CD14-positive monocyte (primary cell): ENCODE measurements around the gene PRM1. TPM values are rescaled to one million over a fixed set of nuclear protein-coding genes. Genes with fewer than 3 reads are reported as not detected.

Experiments used
- DNase-seq, 3 donors: peaks; one replicate each; pipeline ENCODE4 v3.0.0-alpha.2; 2011 to 2022
- H2AFZ ChIP-seq: 2 replicates; pipeline ENCODE4 v1.6.0; 2012; ENCODE audit warnings: mild to moderate bottlenecking, low read depth, low read length, inconsistent platforms; ENCODE audit not compliant: insufficient read depth, poor library complexity, severe bottlenecking
- H3K27ac ChIP-seq, 2 donors: 1 replicate in 1 of 2; 2 replicates in 1 of 2; pipeline ENCODE4 v1.5.1; 2012 to 2013; ENCODE audit warnings: low read length in 2 of 2, control low read depth in 1 of 2, inconsistent platforms in 1 of 2, low read depth in 1 of 2, mild to moderate bottlenecking in 1 of 2
- H3K27me3 ChIP-seq, 2 donors: one replicate each; pipeline versions ENCODE4 v1.6.0 to v1.6.1; 2011 to 2013; ENCODE audit warnings: low read length in 2 of 2; ENCODE audit not compliant: control insufficient read depth in 2 of 2, insufficient read depth in 2 of 2
- H3K36me3 ChIP-seq, 2 donors: replicated peaks in 1 of 2; 1 replicate in 1 of 2; 2 replicates in 1 of 2; pipeline versions ENCODE4 v1.5.1 to v1.6.1; 2012 to 2013; ENCODE audit warnings: low read length in 2 of 2, control low read depth in 1 of 2, inconsistent platforms in 1 of 2, mild to moderate bottlenecking in 1 of 2; ENCODE audit not compliant: insufficient read depth in 2 of 2, control insufficient read depth in 1 of 2
- H3K4me1 ChIP-seq, 2 donors: 1 replicate in 1 of 2; 2 replicates in 1 of 2; pipeline versions ENCODE4 v1.5.1 to v1.6.1; 2012 to 2013; ENCODE audit warnings: low read length in 2 of 2, control low read depth in 1 of 2, inconsistent platforms in 1 of 2, mild to moderate bottlenecking in 1 of 2, moderate library complexity in 1 of 2; ENCODE audit not compliant: insufficient read depth in 2 of 2, control insufficient read depth in 1 of 2
- H3K4me2 ChIP-seq: replicated peaks from 2 replicates; pipeline ENCODE3; 2012; ENCODE audit warnings: low read length, moderate library complexity, mild to moderate bottlenecking; ENCODE audit not compliant: poor library complexity, severe bottlenecking; ENCODE audit errors: extremely low read depth
- H3K4me3 ChIP-seq, 3 experiments: fragments of 200-600 bp in 1 of 3; sonication (generic) in 1 of 3; replicated peaks in 1 of 3; 1 replicate in 2 of 3; 2 replicates in 1 of 3; pipeline ENCODE4 v1.5.1; 2011 to 2013; ENCODE audit warnings: low read length in 3 of 3, mild to moderate bottlenecking in 3 of 3, control low read depth in 2 of 3, low read depth in 2 of 3, inconsistent platforms in 1 of 3, moderate library complexity in 1 of 3
- H3K79me2 ChIP-seq: 2 replicates; pipeline ENCODE4 v1.6.0; 2012; ENCODE audit warnings: mild to moderate bottlenecking, control low read depth, inconsistent platforms, low read length, moderate library complexity; ENCODE audit not compliant: insufficient read depth
- H3K9ac ChIP-seq: 2 replicates; pipeline ENCODE4 v1.6.0; 2017; ENCODE audit warnings: low read length, mild to moderate bottlenecking; ENCODE audit not compliant: insufficient read depth, poor library complexity, severe bottlenecking
- H3K9me3 ChIP-seq, 2 donors: replicated peaks in 1 of 2; 1 replicate in 1 of 2; 2 replicates in 1 of 2; pipeline versions ENCODE4 v1.5.1 to v1.6.1; 2012 to 2013; ENCODE audit warnings: low read length in 2 of 2, control low read depth in 1 of 2; ENCODE audit not compliant: control insufficient read depth in 1 of 2, insufficient read depth in 1 of 2
- H4K20me1 ChIP-seq: 2 replicates; pipeline ENCODE4 v1.6.0; 2012; ENCODE audit warnings: mild to moderate bottlenecking, low read length, control low read depth, moderate library complexity; ENCODE audit not compliant: insufficient read depth
- H3K27ac Mint-ChIP-seq, 7 donors: one replicate each; pipeline ENCODE4 v1.8.0; 2020; ENCODE audit warnings: mild to moderate bottlenecking in 7 of 7, mixed read lengths in 7 of 7, moderate library complexity in 6 of 7, inconsistent platforms in 2 of 7
- H3K27me3 Mint-ChIP-seq, 3 donors: one replicate each; pipeline ENCODE4 v1.8.0; 2021 to 2022; ENCODE audit warnings: low read depth in 3 of 3, mild to moderate bottlenecking in 3 of 3, mixed read lengths in 3 of 3, moderate library complexity in 3 of 3, inconsistent platforms in 1 of 3
- H3K36me3 Mint-ChIP-seq, 2 donors: one replicate each; pipeline ENCODE4 v1.8.0; 2020; ENCODE audit warnings: mixed read lengths in 2 of 2, inconsistent platforms in 1 of 2, mild to moderate bottlenecking in 1 of 2
- H3K4me1 Mint-ChIP-seq: one replicate; pipeline ENCODE4 v1.8.0; 2020; ENCODE audit warnings: mild to moderate bottlenecking, mixed read lengths
- H3K4me3 Mint-ChIP-seq, 2 donors: one replicate each; pipeline ENCODE4 v1.8.0; 2020; ENCODE audit warnings: mild to moderate bottlenecking in 2 of 2, mixed read lengths in 2 of 2, moderate library complexity in 1 of 2
- H3K9me3 Mint-ChIP-seq, 7 donors: one replicate each; pipeline ENCODE4 v1.8.0; 2020 to 2022; ENCODE audit warnings: mixed read lengths in 7 of 7, mild to moderate bottlenecking in 6 of 7, moderate library complexity in 6 of 7, inconsistent platforms in 2 of 7
- WGBS: methylation state at CpG from one replicate; pipeline ENCODE4 v1.1.5; 2013; ENCODE audit warnings: missing lambda C conversion rate; ENCODE audit not compliant: insufficient coverage; 5-methylcytosine and 5-hydroxymethylcytosine counted together
- intact Hi-C, 2 donors: fragments of 100-400 bp; cut with micrococcal nuclease; formaldehyde crosslinking; loops; one replicate each; pipeline versions ENCODE4 v1.15.0 to v1.15.1; 2023
- polyA plus RNA-seq, 3 donors: library from polyadenylated mRNA; depleted of rRNA in 1 of 3; unstranded in 2 of 3; stranded (reverse) in 1 of 3; fragments of 300-500 nt in 2 of 3; fragments of >200 nt in 1 of 3; fragmentation: Illumina TruSeq in 2 of 3; gene quantifications; 1 replicate in 2 of 3; 2 replicates in 1 of 3; pipeline ENCODE4 v1.2.3, GENCODE V29; 2012 to 2021
- TF ChIP-seq, protein P1 (sequence below): fragments of 200-600 bp; IDR thresholded peaks from one replicate; pipeline ENCODE4 v1.8.0; 2022; ENCODE audit warnings: antibody characterized with exemption, mild to moderate bottlenecking

Gene PRM1
- polyA plus RNA-seq, 3 donors, result not detected

DNA sequence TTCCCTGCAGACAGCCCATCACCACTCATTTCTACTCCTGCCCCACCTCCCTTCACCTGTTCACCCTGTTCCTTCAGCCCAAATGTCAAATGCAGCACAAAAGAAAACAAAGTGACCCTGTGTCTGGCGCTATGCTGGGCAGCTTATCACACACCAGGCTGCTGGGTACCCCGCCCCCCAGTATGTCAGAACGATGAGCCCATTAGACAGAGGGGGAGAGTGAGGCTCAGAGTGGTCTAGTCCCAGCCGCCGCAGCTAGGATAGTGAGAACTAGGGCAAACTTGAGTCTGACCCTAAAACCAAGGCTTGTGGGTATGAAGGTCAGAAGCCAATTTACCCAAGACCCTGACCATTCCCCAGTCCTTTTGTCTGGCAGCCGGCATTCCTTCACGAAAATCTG, 16.0 kb downstream of the PRM1 start:
- intact Hi-C loops, result no loop called here
- peaks cover 0 to 7% of the 10 kb centered on the region in 2 donors for H3K27me3 ChIP-seq
- DNase-seq, result no peak
- H3K27ac ChIP-seq, result no peak overlapping the region
- no peaks in the 10 kb centered on the region for H3K79me2 ChIP-seq
- H3K4me1 ChIP-seq, result peaks cover 4 to 9% of the 10 kb centered on the region in 2 donors
- no peaks in the 10 kb centered on the region for H3K36me3 ChIP-seq
- Mint-ChIP-seq H3K4me1 (peaks cover 15% of the 10 kb centered on the region), H3K27ac (peak overlapping the region in 1 of 7 donors; percentile 57), H3K27me3 (peaks cover 20 to 43% (median 32%) of the 10 kb centered on the region in 3 donors), H3K4me3 (peak overlapping the region in 1 of 2 donors; percentile 47), H3K36me3 (no peaks in the 10 kb centered on the region), H3K9me3 (peaks cover 0 to 3% (median 0%) of the 10 kb centered on the region in 7 donors)
- no peak overlapping the region for H3K4me2 ChIP-seq
- 100% methylated on average over 2 of the region's 7 CpGs for WGBS
- H3K9ac ChIP-seq, result no peak overlapping the region
- no peaks in the 10 kb centered on the region for H3K9me3 ChIP-seq
- no peak overlapping the region for H2AFZ ChIP-seq
- no peaks in the 10 kb centered on the region for H4K20me1 ChIP-seq
- H3K4me3 ChIP-seq, result no peak overlapping the region
- TF ChIP-seq, protein P1, sequence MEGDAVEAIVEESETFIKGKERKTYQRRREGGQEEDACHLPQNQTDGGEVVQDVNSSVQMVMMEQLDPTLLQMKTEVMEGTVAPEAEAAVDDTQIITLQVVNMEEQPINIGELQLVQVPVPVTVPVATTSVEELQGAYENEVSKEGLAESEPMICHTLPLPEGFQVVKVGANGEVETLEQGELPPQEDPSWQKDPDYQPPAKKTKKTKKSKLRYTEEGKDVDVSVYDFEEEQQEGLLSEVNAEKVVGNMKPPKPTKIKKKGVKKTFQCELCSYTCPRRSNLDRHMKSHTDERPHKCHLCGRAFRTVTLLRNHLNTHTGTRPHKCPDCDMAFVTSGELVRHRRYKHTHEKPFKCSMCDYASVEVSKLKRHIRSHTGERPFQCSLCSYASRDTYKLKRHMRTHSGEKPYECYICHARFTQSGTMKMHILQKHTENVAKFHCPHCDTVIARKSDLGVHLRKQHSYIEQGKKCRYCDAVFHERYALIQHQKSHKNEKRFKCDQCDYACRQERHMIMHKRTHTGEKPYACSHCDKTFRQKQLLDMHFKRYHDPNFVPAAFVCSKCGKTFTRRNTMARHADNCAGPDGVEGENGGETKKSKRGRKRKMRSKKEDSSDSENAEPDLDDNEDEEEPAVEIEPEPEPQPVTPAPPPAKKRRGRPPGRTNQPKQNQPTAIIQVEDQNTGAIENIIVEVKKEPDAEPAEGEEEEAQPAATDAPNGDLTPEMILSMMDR, result no peak

DNA sequence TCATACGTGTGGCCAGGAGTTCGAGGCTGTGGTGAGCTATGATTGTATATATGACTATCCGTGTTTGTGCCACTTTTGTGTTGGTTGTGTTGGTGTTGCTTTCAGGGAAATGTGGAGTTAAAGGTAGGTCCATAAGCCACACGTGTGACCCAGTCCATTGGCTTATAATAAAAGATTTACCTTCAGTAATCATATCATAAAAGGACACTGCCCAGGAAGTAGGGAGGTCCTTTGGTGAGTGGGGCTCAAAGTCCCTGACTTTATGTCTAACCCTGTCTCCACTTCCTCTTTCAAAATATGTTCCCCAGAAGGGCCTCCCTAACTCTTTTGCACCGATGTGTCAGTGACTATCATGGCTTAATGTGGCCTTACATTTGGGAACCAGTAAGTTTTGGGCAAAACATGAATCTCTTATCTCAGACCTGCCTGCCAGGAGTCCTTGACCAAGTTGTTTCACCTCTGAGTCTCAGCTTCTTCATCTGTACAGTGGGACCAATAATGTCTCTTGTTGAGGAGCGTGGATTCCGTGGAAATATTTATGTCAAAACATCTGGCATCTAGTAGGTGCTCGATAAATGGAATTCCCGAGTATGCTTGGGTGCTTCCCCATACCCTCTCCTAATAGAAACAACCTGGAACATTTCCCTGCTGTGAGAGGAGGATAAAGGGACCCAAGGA, 16.8 kb downstream of the PRM1 start:
- Histone ChIP-seq H3K27ac (no peak overlapping the region), H3K9me3 (no peaks in the 10 kb centered on the region), H3K4me3 (no peak overlapping the region), H3K27me3 (peaks cover 0 to 7% of the 10 kb centered on the region in 2 donors), H3K4me2 (no peak overlapping the region), H4K20me1 (no peaks in the 10 kb centered on the region), H3K36me3 (no peaks in the 10 kb centered on the region), H3K79me2 (no peaks in the 10 kb centered on the region), H2AFZ (no peak overlapping the region), H3K9ac (no peak overlapping the region), H3K4me1 (peaks cover 4 to 11% of the 10 kb centered on the region in 2 donors)
- Mint-ChIP-seq H3K27me3 (peaks cover 27 to 48% (median 36%) of the 10 kb centered on the region in 3 donors), H3K4me1 (peaks cover 17% of the 10 kb centered on the region), H3K36me3 (no peaks in the 10 kb centered on the region), H3K27ac (no peak overlapping the region), H3K4me3 (peak overlapping the region in 1 of 2 donors; percentile 1), H3K9me3 (peaks cover 0 to 3% (median 0%) of the 10 kb centered on the region in 7 donors)
- DNase-seq, result peak; percentile 20 to 27 (median 23)
- WGBS, result 72% methylated on average over 4 of the region's 9 CpGs
- TF ChIP-seq, protein P1, result no peak
- intact Hi-C loops, result no loop called here
